Nephron (organoid): Measurements from ENCODE around the gene MPPED1.
A peak's percentile ranks its signal among the peaks of the same experiment; 100 is the strongest.

Experiments used
- H3K27ac Mint-ChIP-seq, 3 experiments: 2 replicates each; pipeline ENCODE4 v1.8.0; 2020; ENCODE audit warnings: mixed read lengths in 3 of 3, mild to moderate bottlenecking in 2 of 3, moderate library complexity in 1 of 3
- H3K27me3 Mint-ChIP-seq: 2 replicates; pipeline ENCODE4 v1.8.0; 2021; ENCODE audit warnings: low read depth, mild to moderate bottlenecking, moderate library complexity, mixed read lengths
- H3K36me3 Mint-ChIP-seq: 2 replicates; pipeline ENCODE4 v1.8.0; 2020; ENCODE audit warnings: low read depth, mixed read lengths
- H3K4me1 Mint-ChIP-seq: 2 replicates; pipeline ENCODE4 v1.8.0; 2020; ENCODE audit warnings: mixed read lengths
- H3K4me3 Mint-ChIP-seq, 3 experiments: 2 replicates each; pipeline ENCODE4 v1.8.0; 2020; ENCODE audit warnings: mild to moderate bottlenecking in 3 of 3, mixed read lengths in 3 of 3, moderate library complexity in 2 of 3
- H3K9me3 Mint-ChIP-seq: 2 replicates; pipeline ENCODE4 v1.8.0; 2020; ENCODE audit warnings: mixed read lengths
- CTCF ChIP-seq, 3 experiments: fragments of 200-600 bp; sonication (generic); IDR thresholded peaks; one replicate each; pipeline ENCODE4 v1.5.0; 2021; ENCODE audit warnings: antibody characterized with exemption in 3 of 3; ENCODE audit not compliant: unreplicated experiment in 3 of 3

The MPPED1 gene

GRCh38 chr22:43390166-43390565 lies 21.6 kb upstream of the MPPED1 start:
- Mint-ChIP-seq H3K4me3 (no peak overlapping the region), H3K9me3 (peaks cover 2% of the 10 kb centered on the region), H3K4me1 (no peaks in the 10 kb centered on the region), H3K36me3 (no peaks in the 10 kb centered on the region), H3K27ac (no peak overlapping the region), H3K27me3 (peaks cover 40% of the 10 kb centered on the region)
- no peak for TF ChIP-seq CTCF (IDR thresholded peaks at IDR 0.05; ENCODE audit: unreplicated experiment in 3 of 3)

GRCh38 chr22:43390872-43391271 lies 20.9 kb upstream of the MPPED1 start:
- Mint-ChIP-seq H3K4me3 (no peak overlapping the region), H3K27ac (no peak overlapping the region), H3K4me1 (no peaks in the 10 kb centered on the region), H3K36me3 (no peaks in the 10 kb centered on the region), H3K27me3 (peaks cover 33% of the 10 kb centered on the region), H3K9me3 (peaks cover 2% of the 10 kb centered on the region)
- TF ChIP-seq CTCF (IDR thresholded peaks at IDR 0.05; ENCODE audit: unreplicated experiment in 3 of 3), result no peak

DNA sequence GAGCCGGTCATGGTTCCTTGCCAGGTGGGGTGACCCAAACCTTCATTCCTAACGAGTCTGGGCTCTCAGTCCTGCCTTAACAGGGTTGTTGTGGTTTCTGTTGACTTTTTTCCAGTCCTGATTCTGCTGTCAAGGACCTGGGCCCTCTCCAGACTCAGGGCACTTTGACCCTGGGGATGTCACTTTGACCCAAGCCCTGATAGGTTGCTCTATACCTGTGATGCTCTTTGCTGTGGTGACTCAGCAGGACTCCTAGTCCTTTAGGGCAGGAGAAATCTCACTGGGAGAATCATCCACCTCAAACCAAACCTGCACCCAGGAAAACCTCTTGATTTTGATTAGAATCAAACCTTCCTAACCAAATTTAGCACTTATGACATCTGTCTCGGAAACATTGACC lies 20.5 kb upstream of the MPPED1 start:
- Mint-ChIP-seq H3K4me3 (no peak overlapping the region), H3K27ac (no peak overlapping the region), H3K27me3 (peaks cover 35% of the 10 kb centered on the region), H3K4me1 (no peaks in the 10 kb centered on the region), H3K36me3 (no peaks in the 10 kb centered on the region), H3K9me3 (peaks cover 2% of the 10 kb centered on the region)
- no peak for TF ChIP-seq CTCF (IDR thresholded peaks at IDR 0.05; ENCODE audit: unreplicated experiment in 3 of 3)

DNA sequence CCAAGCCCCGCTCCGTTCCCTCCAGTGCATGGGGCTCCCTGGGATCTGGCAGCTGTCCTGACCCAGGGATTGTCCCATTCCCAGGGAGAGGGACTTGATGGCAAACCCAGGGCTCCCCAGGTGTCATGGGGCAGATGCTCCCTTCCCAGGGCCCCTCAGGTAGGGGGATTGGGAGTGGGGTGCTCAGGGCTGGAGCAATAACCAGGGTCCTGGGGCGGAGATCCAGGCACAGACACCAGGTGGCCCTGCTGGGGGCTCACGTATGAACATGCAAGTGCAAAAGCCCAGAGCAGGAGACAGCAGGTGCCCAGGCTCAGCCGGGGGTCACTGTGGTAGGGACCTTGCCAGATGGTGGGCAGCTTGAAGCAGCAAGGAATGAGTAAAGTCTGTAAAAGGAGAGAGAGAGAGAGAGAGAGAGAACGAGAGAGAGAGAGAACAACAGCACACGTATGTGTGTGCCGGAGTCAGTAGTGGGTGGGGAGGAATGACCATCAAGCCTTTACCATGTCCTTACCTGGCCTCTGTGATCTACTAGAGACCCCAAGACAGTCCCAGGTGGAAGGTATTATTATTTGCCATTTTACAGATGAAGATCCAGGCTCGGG lies 19.3 kb upstream of the MPPED1 start:
- peaks cover 30% of the 10 kb centered on the region for H3K27me3 Mint-ChIP-seq
- peak overlapping the region in 1 of 3 experiments; percentile 14 for H3K27ac Mint-ChIP-seq
- no peaks in the 10 kb centered on the region for H3K4me1 Mint-ChIP-seq
- H3K36me3 Mint-ChIP-seq, result no peaks in the 10 kb centered on the region
- peaks cover 2% of the 10 kb centered on the region for H3K9me3 Mint-ChIP-seq
- TF ChIP-seq CTCF (IDR thresholded peaks at IDR 0.05; ENCODE audit: unreplicated experiment in 3 of 3), result no peak
- H3K4me3 Mint-ChIP-seq, result peak overlapping the region in 1 of 3 experiments; percentile 22

GRCh38 chr22:43393132-43393843 lies 18.5 kb upstream of the MPPED1 start:
- H3K4me1 Mint-ChIP-seq, result no peaks in the 10 kb centered on the region
- peaks cover 26% of the 10 kb centered on the region for H3K27me3 Mint-ChIP-seq
- H3K4me3 Mint-ChIP-seq, result no peak overlapping the region
- H3K27ac Mint-ChIP-seq, result peak overlapping the region in 1 of 3 experiments; percentile 14
- H3K36me3 Mint-ChIP-seq, result no peaks in the 10 kb centered on the region
- peaks cover 2% of the 10 kb centered on the region for H3K9me3 Mint-ChIP-seq
- no peak for TF ChIP-seq CTCF (IDR thresholded peaks at IDR 0.05; ENCODE audit: unreplicated experiment in 3 of 3)
